Astrocyte (in vitro differentiated cells and primary cell): ENCODE data around the gene FAM25A.

Experiments used
- CTCF ChIP-seq: IDR thresholded peaks from 2 replicates; pipeline ENCODE4 v1.5.1; 2011; ENCODE audit warnings: low read depth, mild to moderate bottlenecking, inconsistent platforms, low read length, moderate library complexity; ENCODE audit not compliant: insufficient read depth
- EZH2 ChIP-seq: IDR thresholded peaks from 2 replicates; pipeline ENCODE4 v1.6.1; 2012; ENCODE audit warnings: mild to moderate bottlenecking, low read length, inconsistent platforms; ENCODE audit not compliant: insufficient read depth

- TF ChIP-seq EZH2 (no peak), CTCF (no peak)
These were observed 27.2 kb upstream of the FAM25A start for GRCh38 chr10:86992929-86993328.
